Endothelial cell of umbilical vein (primary cell): ENCODE data around the gene P2RY13. TPM values are rescaled to one million over a fixed set of nuclear protein-coding genes. Genes with fewer than 3 reads are reported as not detected.

Experiments
- BruUV-seq: library from RNA; stranded (reverse); fragments of 400-500 nt; replicated peaks from 2 replicates; lab custom pipeline; 2021; lab: Mats Ljungman, UMichigan
- CTCF ChIA-PET: fragments of 300-600, 350-600 bp; sonication (Branson Sonifier 250); formaldehyde crosslinking; loops from one replicate; lab custom pipeline; 2021; ENCODE audit warnings: antibody characterized with exemption, inconsistent platforms; lab: Charles Lee
- POLR2A ChIA-PET: fragments of 300-600, 350-600 bp; sonication (Branson Sonifier 250); formaldehyde crosslinking; loops from one replicate; lab custom pipeline; 2021; ENCODE audit warnings: antibody characterized with exemption, inconsistent platforms; lab: Charles Lee
- DNase-seq: peaks from one replicate; pipeline ENCODE4 v3.0.0-alpha.2; 2011; ENCODE audit warnings: low read depth, low spot score
- FAIRE-seq: peaks from 2 replicates; lab custom pipeline; 2011; peaks lifted over from hg19 to GRCh38; lab: Jason Lieb, UNC
- H2AFZ ChIP-seq: 2 replicates; pipeline ENCODE4 v1.6.0; 2012; ENCODE audit warnings: low read depth, low read length, control low read depth, inconsistent platforms
- H3K27ac ChIP-seq: 2 replicates; pipeline ENCODE4 v1.5.1; 2011; ENCODE audit warnings: low read depth, mild to moderate bottlenecking, control low read depth, low read length, moderate library complexity; ENCODE audit not compliant: insufficient read depth
- H3K27me3 ChIP-seq, 2 experiments: 2 replicates each; pipeline versions ENCODE4 v1.6.0 to v1.6.1; 2011; ENCODE audit warnings: low read length in 2 of 2, mixed read lengths in 1 of 2; ENCODE audit not compliant: control insufficient read depth in 2 of 2, insufficient read depth in 2 of 2
- H3K36me3 ChIP-seq, 2 experiments: 2 replicates in 1 of 2; 3 replicates in 1 of 2; pipeline ENCODE4 v1.5.1; 2011; ENCODE audit warnings: low read length in 2 of 2, mild to moderate bottlenecking in 1 of 2, moderate library complexity in 1 of 2; ENCODE audit not compliant: control insufficient read depth in 2 of 2, insufficient read depth in 2 of 2; ENCODE audit errors: extremely low read depth in 1 of 2
- H3K4me1 ChIP-seq: 3 replicates; pipeline ENCODE4 v1.5.1; 2011; ENCODE audit warnings: mild to moderate bottlenecking, low read length; ENCODE audit not compliant: control insufficient read depth, insufficient read depth; ENCODE audit errors: extremely low read depth
- H3K4me2 ChIP-seq: 2 replicates; pipeline ENCODE4 v1.6.1; 2011; ENCODE audit warnings: low read length, control low read depth, mixed read lengths; ENCODE audit not compliant: insufficient read depth
- H3K4me3 ChIP-seq, 3 experiments: fragments of 200-600 bp in 1 of 3; sonication (generic), shearing (Covaris generic) in 1 of 3; replicated peaks in 1 of 3; 2 replicates each; pipeline ENCODE4 v1.5.1; 2011 to 2016; ENCODE audit warnings: control low read depth in 3 of 3, low read length in 3 of 3, mild to moderate bottlenecking in 2 of 3, inconsistent platforms in 1 of 3, low read depth in 1 of 3, moderate library complexity in 1 of 3; ENCODE audit not compliant: insufficient read depth in 1 of 3
- H3K79me2 ChIP-seq: 2 replicates; pipeline ENCODE4 v1.6.0; 2012; ENCODE audit warnings: low read length, inconsistent platforms; ENCODE audit not compliant: control insufficient read depth, insufficient read depth
- H3K9ac ChIP-seq: replicated peaks from 2 replicates; pipeline ENCODE3; 2011; ENCODE audit warnings: low read length, control low read depth; ENCODE audit not compliant: insufficient read depth; ENCODE audit errors: extremely low read depth
- H3K9me1 ChIP-seq: replicated peaks from 3 replicates; pipeline ENCODE4 v1.6.0; 2011; ENCODE audit warnings: mild to moderate bottlenecking, low read length; ENCODE audit not compliant: control insufficient read depth, insufficient read depth; ENCODE audit errors: extremely low read depth
- H3K9me3 ChIP-seq: replicated peaks from 2 replicates; pipeline ENCODE4 v1.5.1; 2012; ENCODE audit warnings: low read length, inconsistent platforms; ENCODE audit not compliant: control insufficient read depth, insufficient read depth
- H4K20me1 ChIP-seq: replicated peaks from 2 replicates; pipeline ENCODE3; 2011; ENCODE audit warnings: mild to moderate bottlenecking, low read length; ENCODE audit not compliant: control insufficient read depth, insufficient read depth; ENCODE audit errors: extremely low read depth
- EZH2 ChIP-seq: IDR thresholded peaks from 2 replicates; pipeline ENCODE4 v1.6.1; 2012; ENCODE audit warnings: borderline replicate concordance, low read depth, mild to moderate bottlenecking, moderate library complexity, low read length, inconsistent platforms; ENCODE audit not compliant: severe bottlenecking
- FOS ChIP-seq: IDR thresholded peaks from 2 replicates; pipeline ENCODE4 v1.6.1; 2011; ENCODE audit warnings: mild to moderate bottlenecking, low read length, moderate library complexity, borderline replicate concordance; ENCODE audit not compliant: insufficient read depth
- GATA2 ChIP-seq: IDR thresholded peaks from 2 replicates; pipeline ENCODE4 v1.7.0; 2011; ENCODE audit warnings: low read depth, mild to moderate bottlenecking, moderate library complexity, mixed read lengths, low read length; ENCODE audit not compliant: insufficient read length, insufficient read depth
- JUN ChIP-seq: IDR thresholded peaks from 2 replicates; pipeline ENCODE4 v1.6.1; 2011; ENCODE audit warnings: borderline replicate concordance, low read depth; ENCODE audit not compliant: insufficient read length, insufficient read depth
- MYC ChIP-seq: IDR thresholded peaks from one replicate; pipeline ENCODE4 v1.6.1; 2011; ENCODE audit warnings: mild to moderate bottlenecking, low read depth, low read length
- POLR2A ChIP-seq: IDR thresholded peaks from 2 replicates; pipeline ENCODE4 v1.6.1; 2012; ENCODE audit warnings: low read depth, mild to moderate bottlenecking, control low read depth, low read length
- POLR2AphosphoS5 ChIP-seq: IDR thresholded peaks from 2 replicates; pipeline ENCODE4 v1.6.1; 2012; ENCODE audit warnings: low read depth, mild to moderate bottlenecking, control low read depth, low read length, moderate library complexity; ENCODE audit not compliant: insufficient read depth
- dilution Hi-C: fragments of 300-500 bp; cut with MboI; formaldehyde crosslinking; loops from one replicate; pipeline ENCODE4 v1.15.0; 2019; ENCODE audit warnings: low sequenced_read_pairs; ENCODE audit not compliant: extremely low pct_ligation_motif_present
- intact Hi-C: fragments of 100-400 bp; cut with micrococcal nuclease; formaldehyde crosslinking; loops from one replicate; pipeline ENCODE4 v1.10.0; 2022
- polyA plus RNA-seq, 4 experiments: library from polyadenylated mRNA; depleted of rRNA in 3 of 4; stranded (reverse) in 3 of 4; unstranded in 1 of 4; fragments of >200 nt; gene quantifications; 2 replicates each; pipeline versions ENCODE4 v1.2.1 to v1.2.3, GENCODE V29; 2011 to 2012; ENCODE audit warnings: missing spikeins in 1 of 4
- total RNA-seq: library from RNA; stranded (reverse); gene quantifications from 2 replicates; pipeline ENCODE4 v1.2.3, GENCODE V29; 2021
- TF ChIP-seq, protein P1 (sequence below), 2 donors: IDR thresholded peaks; 1 replicate in 1 of 2; 2 replicates in 1 of 2; pipeline ENCODE4 v1.5.1; 2011; ENCODE audit warnings: low read length in 2 of 2, mild to moderate bottlenecking in 2 of 2, moderate library complexity in 2 of 2, control low read depth in 1 of 2, inconsistent platforms in 1 of 2, low read depth in 1 of 2; ENCODE audit not compliant: insufficient read depth in 1 of 2; ENCODE audit errors: extremely low read depth in 1 of 2
- TF ChIP-seq, protein P2 (sequence below): IDR thresholded peaks from 2 replicates; pipeline ENCODE4 v1.6.1; 2011; ENCODE audit not compliant: insufficient read depth, insufficient read length

P2RY13 gene
- total and polyA plus RNA-seq, 2 donors (not counting 3 experiments of a cell fraction or from before 2014, with no cell fraction given): not detected

DNA sequence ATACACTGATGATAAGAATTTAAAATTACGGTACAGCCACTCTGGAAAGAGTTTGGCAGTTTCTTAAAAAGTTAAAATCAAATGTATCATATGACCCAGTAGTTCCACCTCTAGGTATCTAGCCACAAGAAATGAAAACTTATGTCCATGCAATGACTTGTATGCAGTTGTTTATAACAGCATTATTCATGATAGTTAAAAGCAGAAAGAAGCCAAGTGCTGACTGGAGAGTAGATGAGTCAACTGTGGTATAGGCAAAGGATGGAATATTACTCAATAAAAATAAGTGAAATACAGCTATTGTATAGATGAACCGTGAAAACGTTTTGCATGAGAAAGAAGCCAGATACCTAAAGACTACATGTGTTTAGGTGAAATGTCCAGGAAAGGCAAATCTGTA, 27.6 kb downstream of the P2RY13 start:
- no peak overlapping the region for H3K27ac ChIP-seq

More for the DNA sequence above, 27.6 kb downstream of the P2RY13 start:
- FAIRE-seq: no peak
- Histone ChIP-seq H3K36me3 (no peaks in the 10 kb centered on the region), H3K4me2 (no peak overlapping the region), H3K4me3 (no peak overlapping the region), H3K9me3 (no peaks in the 10 kb centered on the region), H4K20me1 (no peaks in the 10 kb centered on the region), H3K27me3 (peaks cover 5 to 6% of the 10 kb centered on the region in 2 experiments), H3K79me2 (no peaks in the 10 kb centered on the region), H3K9me1 (no peaks in the 10 kb centered on the region), H3K9ac (no peak overlapping the region), H3K4me1 (no peaks in the 10 kb centered on the region), H2AFZ (no peak overlapping the region)
- POLR2A ChIA-PET: no interaction called here
- no peak for DNase-seq
- intact Hi-C loops: no loop called here
- no peak for TF ChIP-seq POLR2A
- no peak for TF ChIP-seq GATA2
- TF ChIP-seq MYC: no peak
- TF ChIP-seq EZH2: no peak
- no peak for TF ChIP-seq POLR2AphosphoS5
- no peak for TF ChIP-seq JUN
- TF ChIP-seq, protein P1, sequence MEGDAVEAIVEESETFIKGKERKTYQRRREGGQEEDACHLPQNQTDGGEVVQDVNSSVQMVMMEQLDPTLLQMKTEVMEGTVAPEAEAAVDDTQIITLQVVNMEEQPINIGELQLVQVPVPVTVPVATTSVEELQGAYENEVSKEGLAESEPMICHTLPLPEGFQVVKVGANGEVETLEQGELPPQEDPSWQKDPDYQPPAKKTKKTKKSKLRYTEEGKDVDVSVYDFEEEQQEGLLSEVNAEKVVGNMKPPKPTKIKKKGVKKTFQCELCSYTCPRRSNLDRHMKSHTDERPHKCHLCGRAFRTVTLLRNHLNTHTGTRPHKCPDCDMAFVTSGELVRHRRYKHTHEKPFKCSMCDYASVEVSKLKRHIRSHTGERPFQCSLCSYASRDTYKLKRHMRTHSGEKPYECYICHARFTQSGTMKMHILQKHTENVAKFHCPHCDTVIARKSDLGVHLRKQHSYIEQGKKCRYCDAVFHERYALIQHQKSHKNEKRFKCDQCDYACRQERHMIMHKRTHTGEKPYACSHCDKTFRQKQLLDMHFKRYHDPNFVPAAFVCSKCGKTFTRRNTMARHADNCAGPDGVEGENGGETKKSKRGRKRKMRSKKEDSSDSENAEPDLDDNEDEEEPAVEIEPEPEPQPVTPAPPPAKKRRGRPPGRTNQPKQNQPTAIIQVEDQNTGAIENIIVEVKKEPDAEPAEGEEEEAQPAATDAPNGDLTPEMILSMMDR (IDR thresholded peaks at IDR 0.05; ENCODE audit: extremely low read depth in 1 of 2, insufficient read depth in 1 of 2, low read depth in 1 of 2, low read length in 2 of 2): no peak
- TF ChIP-seq, protein P2, sequence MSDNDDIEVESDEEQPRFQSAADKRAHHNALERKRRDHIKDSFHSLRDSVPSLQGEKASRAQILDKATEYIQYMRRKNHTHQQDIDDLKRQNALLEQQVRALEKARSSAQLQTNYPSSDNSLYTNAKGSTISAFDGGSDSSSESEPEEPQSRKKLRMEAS: no peak
- TF ChIP-seq FOS: no peak
- CTCF ChIA-PET: no interaction called here
- dilution Hi-C loops: no loop called here
- no TSS peak for BruUV-seq
